Thyroid gland (tissue), 4 donors: ENCODE results near the gene CDKN2D.

Experiments used
- CTCF ChIP-seq, 6 experiments: fragments of 200-600 bp in 3 of 6; fragments of 450-650 bp in 3 of 6; sonication (generic) in 3 of 6; IDR thresholded peaks; one replicate each; pipeline ENCODE4 v1.5.1; 2016 to 2019; ENCODE audit warnings: antibody characterized with exemption in 6 of 6, mild to moderate bottlenecking in 2 of 6, inconsistent platforms in 1 of 6, moderate library complexity in 1 of 6
- POLR2A ChIP-seq, 2 donors: fragments of 450-650 bp; IDR thresholded peaks; one replicate each; pipeline ENCODE4 v1.6.1; 2017; ENCODE audit warnings: antibody characterized with exemption in 2 of 2, mild to moderate bottlenecking in 2 of 2, moderate library complexity in 1 of 2

GRCh38 chr19:10516671-10517286, 52.0 kb downstream of the CDKN2D start:
- no peak for TF ChIP-seq CTCF (IDR thresholded peaks at IDR 0.05)
- TF ChIP-seq POLR2A (IDR thresholded peaks at IDR 0.05), result no peak
